22Rv1 (cell line): ENCODE results near the gene SH2B3.

Source experiments
- H3K27ac ChIP-seq: fragments of 450-650 bp; 2 replicates; pipeline ENCODE4 v1.5.1; 2017
- ZFX ChIP-seq: fragments of 450-650 bp; IDR thresholded peaks from 2 replicates; pipeline ENCODE4 v1.6.1; 2017; ENCODE audit warnings: antibody characterized with exemption, borderline replicate concordance
- TF ChIP-seq, protein P1 (sequence below): fragments of 450-650 bp; IDR thresholded peaks from 2 replicates; pipeline ENCODE4 v1.5.1; 2017; ENCODE audit warnings: mild to moderate bottlenecking

SH2B3 gene

DNA sequence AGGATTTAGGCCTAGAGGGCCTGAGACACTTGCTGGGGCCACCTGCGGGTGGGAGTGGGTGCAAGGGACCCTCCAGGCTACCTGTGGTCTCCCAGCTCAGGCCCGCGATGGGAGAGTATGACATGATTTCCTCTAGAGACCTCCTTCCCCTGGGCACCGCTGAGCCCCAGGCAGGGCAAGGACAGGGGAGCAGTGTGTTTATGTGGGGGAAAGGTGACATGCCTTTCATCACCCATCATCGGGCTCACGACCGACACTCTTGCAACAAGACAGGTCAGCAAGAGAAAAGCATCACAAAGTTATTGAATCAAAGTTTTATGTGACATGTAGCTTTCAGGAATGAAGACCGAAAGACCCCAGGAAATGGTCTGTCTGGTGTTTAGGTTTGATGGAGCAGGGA is 19.9 kb downstream of the SH2B3 start:
- TF ChIP-seq, protein P1, sequence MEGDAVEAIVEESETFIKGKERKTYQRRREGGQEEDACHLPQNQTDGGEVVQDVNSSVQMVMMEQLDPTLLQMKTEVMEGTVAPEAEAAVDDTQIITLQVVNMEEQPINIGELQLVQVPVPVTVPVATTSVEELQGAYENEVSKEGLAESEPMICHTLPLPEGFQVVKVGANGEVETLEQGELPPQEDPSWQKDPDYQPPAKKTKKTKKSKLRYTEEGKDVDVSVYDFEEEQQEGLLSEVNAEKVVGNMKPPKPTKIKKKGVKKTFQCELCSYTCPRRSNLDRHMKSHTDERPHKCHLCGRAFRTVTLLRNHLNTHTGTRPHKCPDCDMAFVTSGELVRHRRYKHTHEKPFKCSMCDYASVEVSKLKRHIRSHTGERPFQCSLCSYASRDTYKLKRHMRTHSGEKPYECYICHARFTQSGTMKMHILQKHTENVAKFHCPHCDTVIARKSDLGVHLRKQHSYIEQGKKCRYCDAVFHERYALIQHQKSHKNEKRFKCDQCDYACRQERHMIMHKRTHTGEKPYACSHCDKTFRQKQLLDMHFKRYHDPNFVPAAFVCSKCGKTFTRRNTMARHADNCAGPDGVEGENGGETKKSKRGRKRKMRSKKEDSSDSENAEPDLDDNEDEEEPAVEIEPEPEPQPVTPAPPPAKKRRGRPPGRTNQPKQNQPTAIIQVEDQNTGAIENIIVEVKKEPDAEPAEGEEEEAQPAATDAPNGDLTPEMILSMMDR, result no peak
- no peak for TF ChIP-seq ZFX
- H3K27ac ChIP-seq, result no peak overlapping the region

DNA sequence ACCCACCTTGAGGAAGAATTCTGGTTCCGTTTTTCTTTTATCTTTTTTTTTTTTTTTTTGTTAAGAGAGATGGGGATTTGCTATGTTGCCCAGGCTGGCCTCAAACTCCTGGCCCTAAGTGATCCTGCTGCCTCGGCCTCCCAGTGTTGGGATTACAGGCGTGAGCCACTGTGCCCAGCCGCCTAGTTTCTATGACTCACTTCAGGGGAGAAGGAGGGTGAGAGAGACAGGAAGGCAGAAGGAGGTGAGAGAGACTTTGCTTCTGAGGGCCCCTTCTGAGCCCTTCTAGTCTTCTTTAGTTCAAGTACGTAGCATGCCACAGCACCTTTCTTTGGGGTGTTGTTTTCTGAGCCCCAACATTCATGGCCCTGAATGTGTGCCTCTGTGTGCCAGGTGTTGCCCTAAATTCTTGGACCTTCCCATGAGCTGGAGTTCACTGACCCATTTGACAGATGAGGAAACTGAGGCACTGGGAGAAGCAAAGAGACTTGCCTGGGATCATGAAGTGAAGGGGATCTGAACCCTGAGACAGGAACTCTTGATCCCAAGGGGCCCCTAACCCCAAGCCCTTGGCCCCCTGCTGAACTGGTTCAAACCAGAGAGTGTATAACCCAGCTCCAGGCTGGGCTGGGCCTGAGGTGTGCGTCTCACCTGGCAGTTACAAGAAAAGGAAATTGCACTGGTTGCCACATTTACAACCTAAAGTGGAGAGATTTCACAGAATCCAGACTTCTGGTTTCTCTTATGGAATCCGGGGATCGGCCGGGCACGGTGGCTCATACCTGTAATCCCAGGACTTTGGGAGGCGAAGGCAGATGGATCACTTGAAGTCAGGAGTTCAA is 20.8 kb downstream of the SH2B3 start:
- TF ChIP-seq, protein P1, result no peak
- TF ChIP-seq ZFX, result no peak
- H3K27ac ChIP-seq, result no peak overlapping the region

DNA sequence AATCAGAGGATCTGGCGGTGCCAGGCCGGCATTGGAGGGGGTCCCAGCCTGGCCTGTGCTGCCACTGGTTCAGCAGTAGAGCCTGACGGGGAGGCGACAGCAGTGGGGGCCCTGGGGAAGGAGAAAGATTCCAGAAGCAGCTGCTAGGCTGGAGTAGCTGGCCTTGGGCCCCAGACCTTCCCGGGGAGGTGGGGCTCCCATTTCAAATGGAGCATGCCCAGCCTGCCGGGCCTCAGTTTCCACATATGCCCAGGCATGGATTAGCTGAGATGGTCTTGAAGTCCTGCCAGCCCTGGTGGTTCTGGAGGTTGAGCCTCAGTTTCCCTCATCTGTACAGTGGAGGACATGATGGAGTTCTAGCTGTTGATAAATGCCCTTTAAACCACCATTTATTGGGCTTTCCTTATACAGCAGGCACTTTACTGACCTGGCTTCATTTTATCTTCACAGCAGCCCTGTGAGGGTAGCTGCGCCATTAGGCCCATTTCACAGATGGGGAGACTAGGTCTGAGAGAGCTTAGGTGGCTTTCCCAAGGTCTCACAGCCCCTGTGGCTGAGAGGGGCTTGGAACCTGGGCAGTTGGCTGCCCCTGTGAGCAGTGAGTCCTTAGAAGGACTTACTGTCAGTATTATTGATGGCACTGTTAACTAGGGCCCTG is 21.8 kb downstream of the SH2B3 start:
- no peak overlapping the region for H3K27ac ChIP-seq
- TF ChIP-seq, protein P1, result no peak
- no peak for TF ChIP-seq ZFX

DNA sequence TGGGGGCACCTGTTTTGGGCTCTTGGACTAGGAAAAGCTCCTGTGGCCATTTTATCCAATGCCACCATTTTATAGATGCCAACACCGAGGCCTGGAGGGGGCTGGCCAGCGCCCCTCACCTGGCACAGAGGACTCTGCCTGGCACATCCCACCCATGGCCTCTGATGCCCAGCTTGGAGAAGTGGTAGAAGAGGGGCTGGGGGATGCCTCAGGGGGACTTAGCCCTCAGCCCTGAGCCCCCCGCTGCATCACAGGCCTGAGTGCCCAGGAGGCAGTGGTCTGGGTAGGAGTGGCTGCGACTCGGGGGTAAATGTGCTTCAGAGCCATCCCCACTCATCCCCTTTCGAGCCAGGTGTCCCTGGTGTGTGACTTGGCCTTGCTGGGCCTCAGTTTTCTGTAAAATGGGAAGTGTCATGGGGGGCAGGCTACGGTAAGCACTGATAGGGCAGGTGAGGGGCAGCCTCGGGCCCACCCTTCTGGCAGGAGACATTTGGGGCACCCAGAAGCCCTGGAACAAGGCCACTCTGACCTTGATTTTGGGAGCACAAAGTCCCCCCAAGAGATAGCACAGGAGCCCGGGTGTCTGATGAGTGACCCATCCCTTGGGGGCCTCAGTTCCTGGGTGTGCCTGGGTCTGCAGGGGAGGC is 22.5 kb downstream of the SH2B3 start:
- no peak overlapping the region for H3K27ac ChIP-seq
- TF ChIP-seq, protein P1, result no peak
- no peak for TF ChIP-seq ZFX

DNA sequence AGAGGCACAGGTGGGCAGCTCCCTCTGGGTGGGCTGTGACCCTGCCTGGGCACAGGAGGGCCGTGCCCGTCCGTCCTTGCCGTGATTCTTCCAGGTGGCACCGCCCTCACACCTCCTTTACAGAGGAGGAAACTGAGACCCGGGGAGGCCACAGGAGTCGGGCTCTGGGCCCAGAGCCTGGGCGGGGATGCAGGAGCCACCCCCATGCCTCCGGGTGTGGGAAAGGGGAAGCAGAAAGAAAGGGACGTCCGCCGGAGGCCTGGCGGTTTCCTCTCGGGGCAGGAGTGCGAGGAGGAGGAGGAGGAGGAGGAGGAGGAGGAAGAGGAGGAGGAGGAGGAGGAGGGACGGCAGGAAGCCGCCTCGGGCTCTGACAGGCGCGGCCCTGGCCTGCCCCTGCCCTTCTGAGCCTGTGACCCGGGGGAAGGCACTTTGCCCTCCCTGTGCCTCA is 23.0 kb downstream of the SH2B3 start:
- TF ChIP-seq, protein P1, result no peak
- TF ChIP-seq ZFX, result no peak
- no peak overlapping the region for H3K27ac ChIP-seq

DNA sequence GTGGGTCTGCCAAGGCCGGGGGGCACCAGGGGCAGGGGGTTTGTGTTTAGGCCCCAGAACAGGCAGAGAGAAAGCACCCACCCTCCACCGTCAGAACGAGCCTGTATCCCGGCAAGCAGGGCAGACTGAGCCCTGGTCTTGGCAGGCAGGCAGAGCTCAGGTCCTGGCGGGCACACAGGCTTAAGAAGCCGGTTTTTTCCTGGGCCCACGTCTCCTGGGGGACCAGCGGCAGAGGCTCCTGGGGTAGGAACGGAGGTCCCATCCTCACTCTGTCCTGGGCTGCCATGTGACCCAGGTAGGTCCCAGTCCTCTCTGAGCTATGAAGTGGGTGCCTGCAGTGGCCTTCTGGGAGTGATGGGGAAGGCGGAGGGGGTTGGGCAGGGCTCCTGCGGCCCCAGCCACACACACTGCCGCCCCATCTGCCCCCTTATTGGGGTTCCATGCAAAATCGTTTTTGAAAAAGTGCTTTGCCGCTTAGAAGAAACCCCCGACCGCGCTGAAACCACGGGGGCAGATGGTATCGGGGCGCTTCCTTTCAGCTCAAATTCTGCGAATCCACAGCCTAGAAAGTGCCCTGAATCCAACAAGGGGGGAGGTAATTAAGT is 24.2 kb downstream of the SH2B3 start:
- no peak overlapping the region for H3K27ac ChIP-seq
- TF ChIP-seq, protein P1, result no peak
- no peak for TF ChIP-seq ZFX
